ENCODE data around the gene IFITM10.

IFITM10 gene

GRCh38 chr11:1762537-1763302 is 12.3 kb upstream of the IFITM10 start:
- TF ChIP-seq, protein P1, sequence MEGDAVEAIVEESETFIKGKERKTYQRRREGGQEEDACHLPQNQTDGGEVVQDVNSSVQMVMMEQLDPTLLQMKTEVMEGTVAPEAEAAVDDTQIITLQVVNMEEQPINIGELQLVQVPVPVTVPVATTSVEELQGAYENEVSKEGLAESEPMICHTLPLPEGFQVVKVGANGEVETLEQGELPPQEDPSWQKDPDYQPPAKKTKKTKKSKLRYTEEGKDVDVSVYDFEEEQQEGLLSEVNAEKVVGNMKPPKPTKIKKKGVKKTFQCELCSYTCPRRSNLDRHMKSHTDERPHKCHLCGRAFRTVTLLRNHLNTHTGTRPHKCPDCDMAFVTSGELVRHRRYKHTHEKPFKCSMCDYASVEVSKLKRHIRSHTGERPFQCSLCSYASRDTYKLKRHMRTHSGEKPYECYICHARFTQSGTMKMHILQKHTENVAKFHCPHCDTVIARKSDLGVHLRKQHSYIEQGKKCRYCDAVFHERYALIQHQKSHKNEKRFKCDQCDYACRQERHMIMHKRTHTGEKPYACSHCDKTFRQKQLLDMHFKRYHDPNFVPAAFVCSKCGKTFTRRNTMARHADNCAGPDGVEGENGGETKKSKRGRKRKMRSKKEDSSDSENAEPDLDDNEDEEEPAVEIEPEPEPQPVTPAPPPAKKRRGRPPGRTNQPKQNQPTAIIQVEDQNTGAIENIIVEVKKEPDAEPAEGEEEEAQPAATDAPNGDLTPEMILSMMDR (conservative IDR thresholded peaks at IDR 0.05; ENCODE audit: control insufficient read depth, insufficient read depth, low read depth, low read length) = no peak
- peak overlapping the region; percentile 60 for H3K4me3 ChIP-seq (ENCODE audit: control insufficient read depth, low read depth, low read length)
- DNase-seq (ENCODE audit: low read depth) = peak; percentile 45

DNA sequence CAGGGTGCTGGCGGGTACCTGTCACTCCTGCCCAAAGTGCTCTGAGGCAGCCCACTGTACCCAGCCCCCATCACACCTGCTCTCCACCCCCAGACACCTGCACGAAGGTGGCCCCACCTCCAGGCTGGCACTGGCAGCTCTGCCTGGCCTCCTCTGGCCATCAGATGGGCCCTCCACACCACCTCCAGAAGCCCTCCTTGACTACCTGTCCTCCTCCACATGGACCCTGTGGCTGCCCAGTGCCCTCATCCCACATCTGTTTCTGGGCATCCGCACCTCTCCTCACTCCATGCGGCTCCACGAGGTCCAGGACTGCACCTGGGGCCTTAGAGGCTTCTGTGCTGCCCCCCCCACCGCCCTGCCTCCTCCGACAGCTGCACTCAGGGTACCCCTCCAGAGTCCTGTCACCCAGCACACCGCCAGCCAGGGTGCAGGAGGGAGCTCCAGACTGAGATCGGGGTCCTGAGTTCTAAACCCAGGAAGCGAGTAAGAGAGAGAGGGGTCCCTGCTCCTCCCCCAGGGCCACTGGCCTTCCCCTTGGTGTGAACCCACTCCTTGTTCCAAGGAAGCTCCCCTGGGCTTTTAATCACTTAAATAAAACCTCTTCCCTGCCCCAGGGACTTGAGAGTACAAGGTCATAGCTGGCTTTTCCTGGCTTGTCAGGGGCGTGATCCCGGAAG is 11.6 kb upstream of the IFITM10 start:
- DNase-seq (ENCODE audit: low read depth) = no peak
- TF ChIP-seq, protein P1 (conservative IDR thresholded peaks at IDR 0.05; ENCODE audit: control insufficient read depth, insufficient read depth, low read depth, low read length) = no peak

GRCh38 chr11:1761110-1761856 is 10.9 kb upstream of the IFITM10 start:
- no peak overlapping the region for H3K4me3 ChIP-seq (ENCODE audit: control insufficient read depth, low read depth, low read length)
- TF ChIP-seq, protein P1 (conservative IDR thresholded peaks at IDR 0.05; ENCODE audit: control insufficient read depth, insufficient read depth, low read depth, low read length) = no peak
- no peak for DNase-seq (ENCODE audit: low read depth)

More for the DNA sequence above, 11.6 kb upstream of the IFITM10 start:
- H3K4me3 ChIP-seq (ENCODE audit: control insufficient read depth, low read depth, low read length) = peak overlapping the region; percentile 1

DNA sequence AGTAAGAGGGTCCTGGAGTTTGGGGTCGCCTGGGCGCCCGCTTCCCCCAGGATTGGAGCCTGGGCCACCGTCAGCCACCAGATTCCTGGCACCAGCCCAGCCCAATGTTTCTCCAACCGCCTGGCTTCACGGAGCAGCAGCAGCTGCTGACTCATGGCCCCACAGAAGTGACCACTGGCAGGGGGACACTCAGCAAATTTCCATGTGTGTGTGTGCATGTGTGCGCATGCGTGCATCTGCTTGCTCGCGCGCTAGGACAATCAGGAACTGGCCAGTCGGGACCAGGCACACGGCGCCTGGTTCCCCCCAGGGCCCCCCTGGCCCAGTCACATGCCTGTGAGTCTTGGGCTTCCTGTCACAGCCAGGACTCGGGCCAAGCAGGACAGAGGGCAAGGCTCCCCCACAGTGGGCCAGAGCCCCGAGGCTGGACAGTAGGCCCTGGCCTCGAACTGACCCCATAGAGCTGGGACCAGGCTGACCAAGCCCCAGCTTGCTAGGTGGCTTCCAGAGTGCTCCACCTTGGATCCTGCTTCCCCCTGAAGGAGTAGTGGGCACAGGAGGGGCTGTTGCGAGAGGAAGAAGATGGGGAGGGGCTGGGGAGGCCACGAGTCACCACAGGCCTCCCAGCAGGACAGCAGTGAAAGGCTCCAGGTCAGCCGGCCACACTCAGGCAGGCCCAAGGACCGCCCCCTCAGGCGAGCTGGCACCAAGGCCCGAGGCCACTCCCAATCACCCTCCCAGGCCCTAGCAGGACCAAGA is 10.1 kb upstream of the IFITM10 start:
- no peak overlapping the region for H3K4me3 ChIP-seq (ENCODE audit: control insufficient read depth, low read depth, low read length)
- DNase-seq (ENCODE audit: low read depth) = peak; percentile 64

GRCh38 chr11:1759851-1760220 is 9.4 kb upstream of the IFITM10 start:
- TF ChIP-seq, protein P1 (conservative IDR thresholded peaks at IDR 0.05; ENCODE audit: control insufficient read depth, insufficient read depth, low read depth, low read length) = no peak
- no peak for DNase-seq (ENCODE audit: low read depth)
- no peak overlapping the region for H3K4me3 ChIP-seq (ENCODE audit: control insufficient read depth, low read depth, low read length)

More for the DNA sequence above, 10.1 kb upstream of the IFITM10 start:
- TF ChIP-seq, protein P1 (conservative IDR thresholded peaks at IDR 0.05; ENCODE audit: control insufficient read depth, insufficient read depth, low read depth, low read length) = no peak
